Measurements from ENCODE around the gene RBM41. TPM values are rescaled to one million over a fixed set of nuclear protein-coding genes. Genes with fewer than 3 reads are reported as not detected.

The RBM41 gene
- total RNA-seq, result 14.0 and 14.4 TPM in 2 replicates

GRCh38 chrX:107118322-107119147 lies at the start of gene RBM41:
Gene RBM41 (minus strand): TSS chrX:107118822. CDS start chrX:107118773, 49 bp downstream.

Other genes with a start within 250 kb of the RBM41 start
- gene RIPPLY1, start 215.5 kb downstream of the RBM41 start, total RNA-seq, result not detected in 2 replicates
- gene CLDN2, start 198.4 kb downstream of the RBM41 start, total RNA-seq, result not detected in 2 replicates
- gene MORC4, start 118.6 kb downstream of the RBM41 start, total RNA-seq, result 14.2 and 17.8 TPM in 2 replicates
- 0.19 TPM in 1 of 2 replicates, not detected in the other for gene NUP62CL, start 87.6 kb upstream of the RBM41 start, total RNA-seq
- not detected in 2 replicates for gene DNAAF6, start 87.8 kb upstream of the RBM41 start, total RNA-seq

Measured in cardiac ventricle fibroblast (primary cell).